ENCODE data around the gene HOXB9.

DNA sequence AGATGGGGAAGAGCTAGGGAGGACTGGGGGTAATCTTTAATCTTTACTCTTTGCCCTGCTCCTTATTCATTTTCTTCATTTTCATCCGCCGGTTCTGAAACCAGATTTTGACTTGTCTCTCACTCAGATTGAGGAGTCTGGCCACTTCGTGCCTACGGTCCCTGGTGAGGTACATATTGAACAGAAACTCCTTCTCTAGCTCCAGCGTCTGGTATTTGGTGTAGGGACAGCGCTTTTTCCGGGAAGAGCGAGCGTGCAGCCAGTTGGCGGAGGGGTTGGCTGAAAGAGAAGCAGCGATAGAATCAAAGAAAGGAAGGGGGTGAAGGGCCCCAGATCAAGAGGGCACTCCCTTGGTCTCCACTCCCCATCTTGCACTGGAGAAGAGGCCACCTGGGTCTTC is 3.3 kb downstream of the HOXB9 start:
- TF ChIP-seq, protein P1, sequence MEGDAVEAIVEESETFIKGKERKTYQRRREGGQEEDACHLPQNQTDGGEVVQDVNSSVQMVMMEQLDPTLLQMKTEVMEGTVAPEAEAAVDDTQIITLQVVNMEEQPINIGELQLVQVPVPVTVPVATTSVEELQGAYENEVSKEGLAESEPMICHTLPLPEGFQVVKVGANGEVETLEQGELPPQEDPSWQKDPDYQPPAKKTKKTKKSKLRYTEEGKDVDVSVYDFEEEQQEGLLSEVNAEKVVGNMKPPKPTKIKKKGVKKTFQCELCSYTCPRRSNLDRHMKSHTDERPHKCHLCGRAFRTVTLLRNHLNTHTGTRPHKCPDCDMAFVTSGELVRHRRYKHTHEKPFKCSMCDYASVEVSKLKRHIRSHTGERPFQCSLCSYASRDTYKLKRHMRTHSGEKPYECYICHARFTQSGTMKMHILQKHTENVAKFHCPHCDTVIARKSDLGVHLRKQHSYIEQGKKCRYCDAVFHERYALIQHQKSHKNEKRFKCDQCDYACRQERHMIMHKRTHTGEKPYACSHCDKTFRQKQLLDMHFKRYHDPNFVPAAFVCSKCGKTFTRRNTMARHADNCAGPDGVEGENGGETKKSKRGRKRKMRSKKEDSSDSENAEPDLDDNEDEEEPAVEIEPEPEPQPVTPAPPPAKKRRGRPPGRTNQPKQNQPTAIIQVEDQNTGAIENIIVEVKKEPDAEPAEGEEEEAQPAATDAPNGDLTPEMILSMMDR (conservative IDR thresholded peaks at IDR 0.05; ENCODE audit: low read length): no peak
- no peak for TF ChIP-seq EZH2phosphoT487 (IDR thresholded peaks at IDR 0.05; ENCODE audit: borderline replicate concordance, low read depth, low read length)
